Stimulated activated CD8-positive, alpha-beta memory T cell treated with anti-CD3 and anti-CD28 coated beads, Interleukin-4, amount 100 ng/mL, for 1 hour (primary cell): Measurements from ENCODE around the gene MACROD2.

Source experiments
- DNase-seq, 2 donors: peaks; one replicate each; pipeline ENCODE4 v3.0.0-alpha.2; 2020; ENCODE audit warnings: low read depth in 2 of 2, low spot score in 1 of 2

Gene MACROD2

DNA sequence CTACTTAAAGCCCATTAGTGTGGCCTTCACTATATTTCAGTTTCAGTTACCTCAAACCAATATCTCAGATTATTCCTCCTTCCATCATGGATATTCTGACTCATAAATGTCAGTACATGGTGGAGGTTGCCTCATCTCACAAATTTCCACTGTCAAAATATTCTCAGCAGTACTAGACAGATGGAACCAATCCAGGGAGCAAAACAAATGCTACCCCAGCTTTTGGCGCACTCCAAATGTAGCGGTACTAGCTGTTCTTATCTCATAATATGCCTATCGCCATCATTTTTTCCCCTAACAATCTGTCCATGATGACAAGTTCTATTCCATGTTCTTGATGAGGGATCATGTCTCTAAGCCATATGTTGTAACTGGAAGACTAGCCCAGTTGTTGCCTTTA lies 1551.8 kb downstream of the MACROD2 start:
- no peak for DNase-seq

DNA sequence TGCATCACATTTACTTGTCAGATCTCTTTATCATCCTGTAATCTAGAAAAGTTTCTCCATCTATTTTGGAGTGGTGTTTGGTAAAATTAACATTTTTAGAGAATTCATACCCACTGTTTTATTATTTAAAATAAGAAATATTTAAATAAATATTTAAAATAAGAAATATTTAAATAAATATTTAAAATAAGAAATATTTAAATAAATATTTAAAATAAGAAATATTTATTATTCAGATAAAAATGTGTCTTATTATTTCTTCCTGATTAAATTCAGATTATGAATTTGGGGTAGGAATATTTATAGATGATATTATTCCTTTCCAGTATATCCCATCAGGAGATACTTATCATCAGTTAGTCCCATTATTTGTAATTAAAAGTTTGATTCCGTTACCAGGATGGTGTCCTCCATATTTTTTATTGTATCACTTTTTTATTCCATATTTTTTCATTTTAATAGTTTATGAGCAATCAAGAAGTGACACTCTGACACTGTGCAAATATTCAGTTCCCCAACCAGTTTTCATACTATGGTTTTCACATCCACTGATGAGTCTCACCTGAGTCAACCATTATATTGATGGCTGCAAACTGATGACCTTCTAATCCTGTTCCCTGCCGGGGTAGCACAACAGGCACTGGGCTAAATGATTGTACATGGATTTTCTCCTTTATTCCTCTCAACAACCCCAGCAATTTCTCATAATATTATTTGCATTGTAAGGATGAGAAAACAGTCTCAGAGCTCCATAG lies 1555.0 kb downstream of the MACROD2 start:
- DNase-seq = no peak

DNA sequence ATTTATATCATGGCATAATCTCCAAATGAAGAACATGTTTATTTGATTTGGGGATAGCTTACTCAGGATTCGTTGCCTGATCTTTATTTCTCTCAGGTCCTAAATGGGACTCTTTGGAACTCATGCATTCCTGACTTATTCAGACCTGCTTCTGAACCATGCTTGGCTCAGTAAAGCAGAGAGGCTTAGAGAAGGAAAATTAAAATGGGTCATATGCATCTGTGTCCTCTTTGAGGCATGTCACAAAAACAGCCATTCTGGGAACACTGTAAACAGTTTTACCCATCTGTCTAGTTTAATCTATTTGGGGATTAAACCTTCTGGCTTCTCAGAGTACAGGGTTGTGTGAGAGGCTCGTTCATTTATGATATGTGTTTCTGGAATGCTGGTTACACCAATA lies 1560.6 kb downstream of the MACROD2 start:
- DNase-seq = no peak

DNA sequence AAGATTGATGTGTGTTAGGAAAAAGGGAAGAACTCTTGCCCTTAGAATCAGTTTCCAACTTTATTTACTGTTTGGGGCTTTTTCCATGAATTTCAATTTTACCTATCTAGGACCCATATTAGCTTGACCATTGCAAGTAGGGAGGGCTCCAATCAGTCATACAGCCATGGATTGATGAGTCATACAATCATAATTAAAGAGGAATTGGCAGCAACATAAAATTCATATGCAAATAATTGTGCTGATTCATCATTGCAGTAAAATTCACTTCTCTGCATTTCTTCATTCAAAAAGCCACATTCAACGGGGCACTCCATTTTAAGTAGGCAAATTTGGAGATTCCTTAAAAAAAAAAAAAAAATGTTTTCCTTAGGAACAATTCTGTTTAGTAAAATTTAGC lies 1561.6 kb downstream of the MACROD2 start:
- DNase-seq = no peak

DNA sequence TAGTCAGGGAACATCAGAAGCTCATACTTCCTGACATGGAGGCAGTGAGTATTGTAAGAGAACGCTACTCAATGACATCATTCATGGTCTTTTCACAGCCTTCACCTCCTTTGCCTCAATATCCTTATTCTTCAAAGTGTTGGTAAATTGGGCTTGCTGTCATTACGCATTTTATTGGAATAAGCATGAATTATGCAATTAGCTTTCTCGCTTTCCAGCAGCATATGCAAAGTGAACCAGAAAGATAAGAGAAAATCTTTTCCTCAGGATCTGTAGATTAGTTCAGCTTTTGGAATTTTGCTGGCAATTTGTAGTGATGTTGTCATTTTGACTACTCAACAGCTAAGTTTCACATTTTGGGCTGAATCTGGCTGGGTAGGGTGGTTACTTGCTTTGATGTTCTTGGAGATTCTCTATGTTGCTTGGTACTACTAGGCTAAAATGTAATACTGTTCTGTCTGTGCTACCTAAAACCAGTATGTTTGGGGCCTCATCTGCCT lies 1565.8 kb downstream of the MACROD2 start:
- DNase-seq = no peak

DNA sequence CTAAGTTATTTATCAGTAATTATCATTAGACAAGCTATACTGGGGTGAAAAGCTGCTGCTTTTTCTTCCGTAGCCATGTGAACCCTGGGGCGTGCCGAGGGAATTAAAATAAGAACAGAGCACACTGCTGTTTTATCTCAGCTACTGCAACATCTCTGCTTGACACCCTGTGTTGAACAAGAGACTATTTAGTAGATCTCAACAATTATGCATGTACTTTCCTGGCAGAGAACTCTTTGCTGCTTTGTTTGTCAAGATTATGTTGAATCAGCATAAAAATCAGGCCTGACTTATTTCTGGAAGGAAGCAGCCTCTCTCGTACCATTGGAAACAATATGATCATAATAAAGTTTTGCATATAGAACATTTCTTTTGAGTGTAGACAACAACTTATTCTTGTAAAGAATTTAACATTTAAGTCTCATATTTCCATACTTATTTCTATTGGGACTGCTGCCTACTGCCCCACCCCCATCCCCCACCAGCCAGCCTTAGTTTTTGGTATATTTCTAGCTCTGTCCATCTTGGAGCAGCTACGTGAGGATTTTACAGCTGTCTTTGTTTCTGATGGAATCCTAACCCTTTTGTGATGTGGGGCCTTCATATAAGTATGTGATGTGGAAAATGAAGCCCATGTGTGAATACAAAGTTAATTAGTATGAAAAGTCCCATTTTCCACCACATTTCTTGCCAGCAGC lies 1566.5 kb downstream of the MACROD2 start:
- no peak for DNase-seq

DNA sequence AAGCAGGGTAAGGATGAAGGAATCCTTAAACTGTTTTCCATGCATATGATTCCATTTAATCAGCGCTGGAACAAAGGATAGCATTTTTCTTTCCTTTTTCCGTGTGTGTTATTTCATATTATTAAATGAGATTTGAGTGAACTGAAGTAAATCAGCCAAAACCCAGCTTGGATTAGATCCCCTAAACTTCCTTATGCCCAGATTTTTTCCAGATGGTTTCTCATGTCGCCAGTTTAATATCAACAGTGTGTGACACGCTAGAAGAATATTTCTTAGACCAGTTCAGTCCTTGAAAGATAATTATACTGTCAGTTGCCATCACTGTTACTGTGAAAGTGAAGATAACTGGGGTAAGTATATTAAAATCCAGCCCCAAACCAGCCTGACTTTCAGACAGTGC lies 1568.5 kb downstream of the MACROD2 start:
- no peak for DNase-seq

DNA sequence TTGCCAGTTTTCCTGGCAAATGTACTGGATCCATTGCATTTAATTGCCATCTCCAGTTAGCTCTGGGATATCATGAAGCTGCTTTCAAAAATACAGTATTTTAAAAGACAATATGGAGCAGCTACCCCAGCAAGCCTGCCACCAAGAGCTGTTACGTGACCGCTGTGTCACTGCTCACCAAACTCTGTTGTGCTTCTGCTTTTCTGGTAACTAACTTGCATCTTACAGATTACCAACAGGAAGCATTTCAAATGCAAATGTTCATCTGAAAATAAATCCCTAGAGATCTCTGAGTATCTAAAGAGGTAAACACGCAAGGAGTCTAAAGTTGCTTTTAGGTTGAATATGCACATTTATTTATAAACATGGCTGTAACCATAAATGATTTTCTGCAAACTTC lies 1569.7 kb downstream of the MACROD2 start:
- no peak for DNase-seq

DNA sequence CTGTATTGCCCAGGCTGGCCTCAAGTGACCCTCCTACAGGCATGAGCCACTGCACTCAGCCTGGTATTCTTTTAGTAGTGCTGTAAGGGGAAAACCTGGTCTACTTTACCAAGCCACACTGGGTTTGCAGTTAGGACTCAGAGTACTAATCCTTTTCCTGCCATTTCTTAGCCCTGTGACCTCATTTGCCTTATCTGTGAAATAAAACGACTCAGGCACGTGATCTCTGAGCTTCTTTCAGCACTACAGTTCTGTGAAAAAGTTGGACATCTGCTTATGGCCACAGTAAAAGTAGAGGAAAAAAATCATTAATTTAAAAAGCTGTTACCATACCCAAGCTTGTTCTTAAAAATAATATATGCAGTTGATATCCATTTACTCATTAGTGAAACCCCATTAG lies 1570.5 kb downstream of the MACROD2 start:
- DNase-seq = no peak

DNA sequence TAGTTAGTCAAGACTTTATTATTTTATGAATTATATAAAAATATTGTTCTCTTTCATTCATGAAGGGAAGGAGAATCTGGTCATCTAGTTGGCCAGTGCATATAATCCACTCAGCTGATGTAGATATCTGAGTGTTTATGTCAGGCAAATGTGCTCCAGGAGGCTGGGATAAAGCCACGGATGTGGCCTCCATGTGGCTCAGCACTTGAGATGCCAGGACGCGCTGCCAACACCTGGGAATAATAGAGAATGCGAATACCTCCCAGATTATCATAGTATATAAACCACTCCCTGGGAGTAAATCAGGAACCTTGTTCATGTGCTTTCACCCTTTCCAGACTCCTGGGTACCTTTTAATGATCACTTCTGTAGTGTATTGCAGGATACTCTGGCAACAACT lies 1571.9 kb downstream of the MACROD2 start:
- DNase-seq = no peak

DNA sequence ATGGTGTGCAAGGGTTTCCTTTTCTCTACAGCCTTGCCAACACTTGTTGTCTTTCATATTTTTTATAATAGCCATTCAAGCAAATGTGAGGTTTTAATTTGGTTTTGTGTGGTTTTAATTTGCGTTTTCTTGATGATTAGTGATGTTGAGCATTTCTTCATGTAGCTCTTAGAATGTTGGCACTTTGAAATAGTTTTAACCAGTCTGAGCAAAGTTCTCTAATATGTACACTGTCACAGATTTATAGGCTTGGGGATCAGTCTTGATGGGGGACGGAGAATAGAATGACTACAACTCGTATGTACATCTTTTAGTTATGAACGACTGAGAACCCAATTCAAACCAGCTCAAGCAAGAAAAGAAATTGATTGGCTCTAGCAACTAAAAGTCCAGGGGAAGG lies 1574.8 kb downstream of the MACROD2 start:
- no peak for DNase-seq

DNA sequence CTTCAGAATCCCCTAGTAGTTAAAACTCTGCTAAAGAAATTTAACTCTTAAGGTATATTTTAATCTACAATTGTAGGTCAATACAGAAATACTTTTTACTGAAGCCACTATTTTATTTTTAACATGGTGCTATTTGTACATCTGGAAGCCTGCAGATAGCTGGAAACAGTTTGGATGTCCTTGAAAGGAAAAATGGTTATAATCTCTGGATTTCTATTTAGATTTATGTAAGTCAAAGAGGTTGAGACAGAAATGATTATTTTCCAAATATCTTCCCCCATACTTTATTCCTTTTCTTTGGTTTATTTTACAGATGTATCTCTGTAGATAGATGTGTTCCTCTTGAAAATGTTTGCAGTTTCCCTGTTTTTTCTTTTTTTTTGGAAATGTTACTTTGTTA lies 1575.7 kb downstream of the MACROD2 start:
- no peak for DNase-seq

DNA sequence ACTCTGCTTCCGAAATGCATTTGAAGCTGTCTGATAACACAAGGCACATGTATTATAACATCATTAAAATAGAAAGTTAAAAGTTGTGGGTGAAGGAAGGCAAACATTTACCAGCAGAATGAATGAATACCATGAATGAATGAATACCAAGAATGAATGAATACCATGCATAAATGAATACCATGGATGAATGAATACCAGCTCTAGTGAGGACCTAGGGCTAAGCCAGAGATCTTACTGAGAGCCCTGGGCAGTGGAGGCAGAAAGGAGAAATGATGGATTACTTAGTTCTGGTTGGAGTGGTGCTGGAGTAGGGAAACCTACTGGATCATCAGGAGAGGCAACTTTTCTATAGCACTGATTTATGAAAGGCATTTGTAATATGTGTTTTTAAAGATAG lies 1579.9 kb downstream of the MACROD2 start:
- DNase-seq = no peak

DNA sequence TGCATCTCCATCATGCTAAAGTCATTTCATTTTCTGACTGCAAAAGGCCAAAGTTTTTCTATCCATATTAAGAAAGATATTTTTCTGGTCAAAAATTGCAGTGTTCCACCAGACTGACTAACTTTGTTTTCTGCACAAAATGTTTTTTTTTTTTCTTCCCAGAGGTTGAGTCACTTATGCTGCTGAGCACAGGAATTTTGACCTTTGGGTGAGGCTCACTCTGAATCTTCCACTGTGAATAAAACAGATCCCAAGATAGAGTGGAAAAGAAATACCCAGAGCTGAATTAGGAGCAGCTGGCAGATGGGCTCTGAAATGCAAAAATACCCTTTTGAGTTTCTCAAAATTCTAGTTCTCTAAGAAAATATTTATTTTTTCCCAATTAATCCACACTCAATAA lies 1581.1 kb downstream of the MACROD2 start:
- no peak for DNase-seq

DNA sequence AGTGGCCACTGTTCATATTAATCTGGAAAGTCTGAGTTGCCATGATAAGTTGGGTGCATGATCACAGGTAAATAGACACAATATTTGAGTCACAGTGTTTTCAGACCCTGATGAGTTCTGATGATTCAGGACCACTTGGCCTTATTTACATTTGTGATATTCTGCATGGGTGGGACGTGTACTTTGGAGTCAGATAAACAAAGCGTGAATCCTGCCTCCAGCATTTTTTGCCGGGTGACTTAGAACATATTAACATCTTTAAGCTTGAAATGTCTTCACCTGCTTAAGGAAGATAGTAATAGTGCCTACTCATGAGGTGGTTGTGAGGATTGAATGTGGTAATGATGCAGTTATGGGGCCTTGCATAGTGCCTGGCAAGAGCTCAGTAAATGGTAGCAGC lies 1582.8 kb downstream of the MACROD2 start:
- no peak for DNase-seq

DNA sequence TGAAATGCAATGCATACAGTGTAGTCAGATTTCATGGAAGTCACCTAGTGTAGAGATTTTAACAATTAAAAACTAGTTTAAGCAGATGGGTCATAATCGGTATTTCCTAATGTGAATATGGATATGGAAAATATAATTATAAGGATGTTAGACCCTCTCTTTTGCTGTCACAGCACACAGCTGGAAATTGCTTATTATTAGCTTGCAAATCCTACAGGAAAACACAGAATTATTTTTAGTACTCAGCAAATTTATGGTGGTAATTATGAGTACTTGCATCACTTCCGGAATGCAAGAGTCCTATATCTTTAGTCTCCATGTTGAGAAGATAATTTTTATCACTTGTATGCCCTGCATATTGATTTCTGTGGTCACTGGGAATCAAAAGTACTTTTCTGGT lies 1584.4 kb downstream of the MACROD2 start:
- DNase-seq = no peak

DNA sequence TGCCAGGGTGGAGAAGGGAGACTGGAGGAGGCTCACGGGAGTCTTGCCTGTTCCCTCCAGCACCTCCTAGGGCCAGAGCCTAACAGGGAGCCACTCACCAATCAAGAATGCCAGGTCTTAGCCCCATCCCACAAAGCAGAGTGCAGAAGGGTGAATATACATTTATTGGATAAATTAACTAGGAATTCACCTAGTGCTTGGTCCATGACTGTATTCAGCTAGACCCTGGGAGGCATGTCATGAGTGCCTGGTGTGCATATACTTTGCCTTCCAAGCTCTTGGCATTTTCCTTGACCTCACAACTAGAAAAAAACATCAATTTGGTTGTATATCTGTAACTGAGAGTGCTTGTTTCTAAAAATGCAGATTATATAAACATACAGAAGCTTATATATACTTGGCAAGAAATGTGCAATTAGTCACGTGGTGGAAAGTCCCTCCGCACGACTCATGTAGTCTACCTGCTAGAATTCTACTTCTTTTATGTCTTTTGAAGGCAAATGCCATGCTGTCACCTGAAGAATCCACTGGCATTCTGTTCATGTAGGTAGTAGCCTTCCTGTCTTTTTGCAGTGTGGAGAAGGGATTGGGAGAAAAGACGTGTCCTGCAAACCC lies 1586.9 kb downstream of the MACROD2 start:
- DNase-seq = no peak

DNA sequence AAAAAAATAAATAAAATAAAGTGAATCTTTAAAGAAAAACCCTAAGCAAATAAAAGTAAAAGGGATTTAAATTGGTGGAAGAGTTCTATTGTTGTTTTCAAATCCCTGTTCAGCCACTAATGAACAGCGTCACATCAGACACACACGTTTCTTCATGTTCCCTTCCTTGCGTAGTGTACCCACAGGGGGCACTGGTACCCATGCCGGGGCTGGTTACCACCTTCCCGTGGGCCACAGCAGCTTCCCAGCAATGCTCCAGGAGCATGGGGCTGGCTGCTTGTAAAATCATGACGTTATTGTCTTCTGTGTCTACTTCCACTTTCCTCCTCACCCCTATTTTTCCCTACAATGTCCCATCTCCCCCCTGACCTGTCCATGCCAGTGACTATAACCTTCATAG lies 1589.2 kb downstream of the MACROD2 start:
- no peak for DNase-seq

DNA sequence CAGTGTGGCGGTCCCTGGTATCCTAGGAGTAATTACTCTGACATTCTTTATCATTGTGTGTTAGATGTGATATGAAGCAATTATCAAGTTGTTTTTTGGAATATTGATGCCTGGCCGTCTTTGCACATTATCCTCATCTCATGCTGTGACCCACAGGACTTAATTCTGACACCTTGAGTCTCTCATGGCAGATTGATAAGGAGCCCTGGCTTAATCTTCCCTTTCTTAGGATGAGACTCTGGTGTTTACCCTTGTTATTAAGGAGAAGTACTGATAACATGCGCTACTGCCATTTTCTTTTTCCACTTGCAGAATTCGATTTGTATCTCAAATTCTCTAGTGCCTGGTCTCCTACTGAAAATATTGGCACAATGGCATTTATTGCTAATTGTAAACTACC lies 1597.8 kb downstream of the MACROD2 start:
- DNase-seq = no peak

DNA sequence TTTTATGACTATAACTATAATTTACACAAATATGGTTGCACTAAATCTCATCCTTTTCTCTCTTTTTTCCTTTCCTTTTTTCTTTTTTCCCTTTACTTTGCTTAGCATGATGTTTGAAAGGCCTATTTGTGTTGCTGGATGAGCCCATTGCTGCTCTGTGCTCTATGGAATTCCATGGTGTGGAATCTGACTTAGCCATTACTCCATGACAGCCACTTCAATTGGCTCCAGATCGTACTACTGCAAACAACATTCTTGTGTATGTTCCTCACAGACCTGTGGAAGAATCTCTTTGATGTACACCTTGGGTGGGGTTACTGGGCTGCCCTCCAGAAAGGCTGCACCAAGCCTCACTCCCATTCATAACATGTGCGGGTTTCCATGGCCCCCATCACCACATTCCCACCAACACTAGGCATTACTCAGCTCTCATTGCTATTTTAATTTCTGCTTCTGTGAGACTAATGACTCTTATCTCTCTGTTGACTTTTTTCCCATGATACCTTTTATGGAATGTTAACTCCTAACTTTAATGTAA lies 1598.9 kb downstream of the MACROD2 start:
- no peak for DNase-seq

DNA sequence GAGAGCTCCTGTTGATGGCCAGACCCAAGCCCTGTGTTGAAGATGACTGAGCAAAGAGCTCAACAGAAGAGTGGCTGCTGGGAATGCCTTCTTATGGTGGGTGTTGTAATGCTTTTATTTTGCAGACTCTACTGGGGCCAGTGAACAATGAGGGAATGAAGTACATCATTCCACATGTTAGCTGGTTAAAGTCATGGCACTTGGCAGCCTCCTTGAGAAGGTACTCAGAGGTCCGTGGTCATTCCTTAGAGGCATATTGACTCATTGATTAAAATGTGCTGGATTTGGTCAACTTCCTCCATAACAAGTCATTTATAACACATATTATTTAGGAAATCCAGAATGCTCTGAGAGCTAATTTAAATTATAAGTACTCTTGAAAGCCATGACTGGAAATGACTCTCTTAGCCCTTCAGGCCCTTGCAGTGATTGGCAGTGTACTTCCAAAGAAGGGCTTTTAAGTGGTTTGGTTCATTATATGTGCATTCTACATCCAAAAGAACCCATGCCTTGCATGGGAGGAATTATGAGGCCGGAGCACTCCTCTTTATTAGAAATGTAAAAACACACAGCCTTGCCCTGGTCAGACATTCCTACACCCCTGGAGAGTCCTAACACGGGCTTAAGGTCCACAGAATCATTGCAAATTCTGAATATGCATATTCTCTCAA lies 1601.0 kb downstream of the MACROD2 start:
- DNase-seq = no peak

DNA sequence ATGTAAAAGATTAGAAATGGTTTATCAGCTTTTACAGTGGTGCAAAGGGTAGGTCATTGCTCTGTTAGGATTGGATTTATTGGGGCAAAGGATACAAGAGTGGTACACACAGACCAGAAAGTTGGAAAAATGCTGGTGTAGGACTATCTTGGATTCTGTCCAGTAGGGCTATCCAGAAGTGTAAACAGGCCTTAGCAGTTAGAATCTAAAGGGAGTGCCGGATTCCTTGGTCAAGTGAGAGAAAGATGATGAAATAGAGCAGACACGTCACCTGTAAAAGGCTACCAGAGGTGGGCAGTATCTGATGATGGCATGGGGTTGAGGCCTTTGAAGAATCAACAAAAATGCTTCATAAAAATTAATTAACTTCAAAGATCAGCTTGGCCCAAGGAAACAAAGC lies 1602.0 kb downstream of the MACROD2 start:
- no peak for DNase-seq
